A549 (cell line): ENCODE data around the gene PUM2.

Source experiments
- BHLHE40 ChIP-seq: IDR thresholded peaks from 2 replicates; pipeline ENCODE4 v1.6.1; 2012; ENCODE audit warnings: low read depth, low read length, inconsistent platforms
- CBX2 ChIP-seq: fragments of 200-600 bp; sonication (generic); IDR thresholded peaks from 2 replicates; pipeline ENCODE4 v1.6.1; 2016; ENCODE audit warnings: low read depth, mild to moderate bottlenecking, borderline replicate concordance
- CEBPB ChIP-seq, 2 experiments: fragments of >200 bp in 1 of 2; sonication (Bioruptor Twin) in 1 of 2; formaldehyde crosslinking in 1 of 2; IDR thresholded peaks; 2 replicates each; pipeline ENCODE4 v1.6.1; 2012 to 2016
- GATA3 ChIP-seq: IDR thresholded peaks from 2 replicates; pipeline ENCODE4 v1.6.1; 2012; ENCODE audit warnings: borderline replicate concordance
- JUNB ChIP-seq: fragments of >200 bp; sonication (Bioruptor Twin); formaldehyde crosslinking; IDR thresholded peaks from 2 replicates; pipeline ENCODE4 v1.6.1; 2016
- POLR2A ChIP-seq: IDR thresholded peaks from 2 replicates; pipeline ENCODE4 v1.6.1; 2012; ENCODE audit warnings: mild to moderate bottlenecking, low read length
- POLR2AphosphoS2 ChIP-seq: conservative IDR thresholded peaks from 2 replicates; pipeline ENCODE4 v1.6.1; 2012; ENCODE audit warnings: low read length, improper control_type of control experiment, inconsistent platforms
- SMC3 ChIP-seq: fragments of >200 bp; sonication (Bioruptor Twin); formaldehyde crosslinking; IDR thresholded peaks from 3 replicates; pipeline ENCODE4 v1.6.1; 2018; ENCODE audit warnings: inconsistent platforms
- TF ChIP-seq, protein P1 (sequence below): fragments of >200 bp; sonication (Bioruptor Twin); formaldehyde crosslinking; IDR thresholded peaks from 3 replicates; pipeline ENCODE4 v1.5.1; 2016
- TF ChIP-seq, protein P2 (sequence below): fragments of >200 bp; sonication (Bioruptor Twin); formaldehyde crosslinking; IDR thresholded peaks from 2 replicates; pipeline ENCODE4 v1.6.1; 2016

DNA sequence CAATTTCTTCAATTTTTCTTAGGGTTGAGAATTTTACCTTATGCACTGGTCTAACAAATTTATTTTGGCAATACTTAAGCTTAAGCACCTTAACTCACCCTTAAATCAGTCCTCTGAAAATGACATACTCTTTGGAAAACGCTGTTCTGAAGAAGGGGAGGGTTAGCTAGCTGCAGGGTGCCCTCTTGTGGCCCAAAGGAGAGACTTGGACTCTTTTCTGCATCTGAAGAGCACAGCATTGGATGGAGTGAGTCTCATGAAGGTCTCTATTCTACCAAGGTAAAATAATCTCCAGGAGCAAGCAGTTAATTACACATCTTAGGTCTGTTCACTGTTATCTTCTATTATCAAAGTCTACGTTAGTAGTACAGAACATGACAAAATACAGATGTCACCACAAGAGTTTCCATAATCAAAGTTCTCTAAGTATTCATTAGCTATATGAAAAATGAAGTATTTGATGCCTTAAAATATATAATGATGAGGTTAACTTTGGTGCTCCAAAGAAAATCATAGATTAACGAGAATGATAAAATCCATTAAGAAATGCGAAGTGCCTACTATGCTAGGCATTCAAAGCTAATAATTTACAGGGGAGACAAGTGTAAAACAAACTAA, 24.4 kb downstream of the PUM2 start:
- TF ChIP-seq JUNB, result no peak
- no peak for TF ChIP-seq POLR2A
- no peak for TF ChIP-seq GATA3
- TF ChIP-seq CBX2, result no peak
- TF ChIP-seq, protein P1, sequence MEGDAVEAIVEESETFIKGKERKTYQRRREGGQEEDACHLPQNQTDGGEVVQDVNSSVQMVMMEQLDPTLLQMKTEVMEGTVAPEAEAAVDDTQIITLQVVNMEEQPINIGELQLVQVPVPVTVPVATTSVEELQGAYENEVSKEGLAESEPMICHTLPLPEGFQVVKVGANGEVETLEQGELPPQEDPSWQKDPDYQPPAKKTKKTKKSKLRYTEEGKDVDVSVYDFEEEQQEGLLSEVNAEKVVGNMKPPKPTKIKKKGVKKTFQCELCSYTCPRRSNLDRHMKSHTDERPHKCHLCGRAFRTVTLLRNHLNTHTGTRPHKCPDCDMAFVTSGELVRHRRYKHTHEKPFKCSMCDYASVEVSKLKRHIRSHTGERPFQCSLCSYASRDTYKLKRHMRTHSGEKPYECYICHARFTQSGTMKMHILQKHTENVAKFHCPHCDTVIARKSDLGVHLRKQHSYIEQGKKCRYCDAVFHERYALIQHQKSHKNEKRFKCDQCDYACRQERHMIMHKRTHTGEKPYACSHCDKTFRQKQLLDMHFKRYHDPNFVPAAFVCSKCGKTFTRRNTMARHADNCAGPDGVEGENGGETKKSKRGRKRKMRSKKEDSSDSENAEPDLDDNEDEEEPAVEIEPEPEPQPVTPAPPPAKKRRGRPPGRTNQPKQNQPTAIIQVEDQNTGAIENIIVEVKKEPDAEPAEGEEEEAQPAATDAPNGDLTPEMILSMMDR, result peak; percentile 95
- TF ChIP-seq CEBPB (IDR thresholded peaks at IDR 0.05), result no peak
- no peak for TF ChIP-seq BHLHE40
- peak; percentile 65 for TF ChIP-seq SMC3
- TF ChIP-seq, protein P2, sequence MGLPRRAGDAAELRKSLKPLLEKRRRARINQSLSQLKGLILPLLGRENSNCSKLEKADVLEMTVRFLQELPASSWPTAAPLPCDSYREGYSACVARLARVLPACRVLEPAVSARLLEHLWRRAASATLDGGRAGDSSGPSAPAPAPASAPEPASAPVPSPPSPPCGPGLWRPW, result no peak
- TF ChIP-seq POLR2AphosphoS2, result no peak
